IMR-90 (cell line): ENCODE results near the gene CHD2. TPM values are rescaled to one million over a fixed set of nuclear protein-coding genes. Genes with fewer than 3 reads are reported as not detected.

Source experiments
- ATAC-seq: fragments of 200-7000 bp; cut with Tn5 transposase; 2 replicates; pipeline ENCODE4 v1.9.1; 2020; ENCODE audit warnings: low read depth, mild to moderate bottlenecking, moderate library complexity
- BruUV-seq: library from RNA; stranded (reverse); fragments of 400-500 nt; replicated peaks from 2 replicates; lab custom pipeline; 2021; lab: Mats Ljungman, UMichigan
- CTCF ChIA-PET: fragments of 300-600 bp; formaldehyde crosslinking; extraction: SDS; loops from one replicate; lab custom pipeline; 2021; ENCODE audit warnings: antibody characterized with exemption; lab: Yijun Ruan, JAX
- POLR2A ChIA-PET: fragments of 300-600 bp; sonication (Branson Sonifier 250); formaldehyde crosslinking; loops from one replicate; lab custom pipeline; 2022; ENCODE audit warnings: antibody characterized with exemption; ENCODE audit not compliant: unreplicated experiment; lab: Charles Lee
- DNase-seq: peaks from one replicate; pipeline ENCODE4 v3.0.0; 2013
- H2AFZ ChIP-seq: replicated peaks from 2 replicates; pipeline ENCODE3; 2013; ENCODE audit warnings: low read length, mild to moderate bottlenecking; ENCODE audit not compliant: poor library complexity
- H2AK5ac ChIP-seq: 2 replicates; pipeline ENCODE4 v1.6.1; 2013; ENCODE audit warnings: low read depth, low read length, inconsistent platforms
- H2AK9ac ChIP-seq: replicated peaks from 2 replicates; pipeline ENCODE3; 2013; ENCODE audit warnings: mild to moderate bottlenecking, low read depth, low read length, moderate library complexity; ENCODE audit not compliant: poor library complexity
- H2BK120ac ChIP-seq: 2 replicates; pipeline ENCODE4 v1.6.1; 2013; ENCODE audit warnings: low read depth, low read length, inconsistent platforms
- H2BK15ac ChIP-seq: 3 replicates; pipeline ENCODE4 v1.6.1; 2013; ENCODE audit warnings: low read depth, low read length, inconsistent platforms
- H2BK20ac ChIP-seq: 2 replicates; pipeline ENCODE4 v1.6.1; 2013; ENCODE audit warnings: low read depth, mild to moderate bottlenecking, inconsistent platforms, low read length, moderate library complexity
- H2BK5ac ChIP-seq: 2 replicates; pipeline ENCODE4 v1.6.1; 2013; ENCODE audit warnings: mild to moderate bottlenecking, low read depth, low read length, inconsistent platforms; ENCODE audit not compliant: poor library complexity, severe bottlenecking
- H3K14ac ChIP-seq: replicated peaks from 2 replicates; pipeline ENCODE4 v1.6.1; 2013; ENCODE audit warnings: low read depth, low read length, inconsistent platforms
- H3K18ac ChIP-seq: 2 replicates; pipeline ENCODE4 v1.6.1; 2013; ENCODE audit warnings: low read depth, low read length, control low read depth
- H3K23ac ChIP-seq: 2 replicates; pipeline ENCODE4 v1.6.1; 2013; ENCODE audit warnings: low read depth, low read length, inconsistent platforms
- H3K27ac ChIP-seq: 2 replicates; pipeline ENCODE4 v1.5.1; 2013; ENCODE audit warnings: mild to moderate bottlenecking, control low read depth, low read length; ENCODE audit not compliant: insufficient read depth
- H3K27me3 ChIP-seq: 2 replicates; pipeline ENCODE4 v1.6.1; 2013; ENCODE audit warnings: low read length; ENCODE audit not compliant: control insufficient read depth, insufficient read depth
- H3K36me3 ChIP-seq: 2 replicates; pipeline ENCODE4 v1.6.1; 2013; ENCODE audit warnings: low read length, mixed read lengths; ENCODE audit not compliant: control insufficient read depth, insufficient read depth
- H3K4ac ChIP-seq: 2 replicates; pipeline ENCODE4 v1.6.1; 2013; ENCODE audit warnings: low read depth, low read length, inconsistent platforms
- H3K4me1 ChIP-seq: 2 replicates; pipeline ENCODE4 v1.6.1; 2013; ENCODE audit warnings: low read length, mixed read lengths; ENCODE audit not compliant: control insufficient read depth, insufficient read depth
- H3K4me2 ChIP-seq: 2 replicates; pipeline ENCODE4 v1.6.1; 2013; ENCODE audit warnings: low read depth, mild to moderate bottlenecking, control low read depth, low read length, moderate library complexity
- H3K4me3 ChIP-seq: 2 replicates; pipeline ENCODE4 v1.5.1; 2013; ENCODE audit warnings: low read depth, mild to moderate bottlenecking, control low read depth, low read length, moderate library complexity; ENCODE audit not compliant: insufficient read depth
- H3K56ac ChIP-seq: 2 replicates; pipeline ENCODE4 v1.6.1; 2013; ENCODE audit warnings: low read length, inconsistent platforms; ENCODE audit not compliant: insufficient read depth; ENCODE audit errors: extremely low read depth
- H3K79me1 ChIP-seq, 2 experiments: 2 replicates each; pipeline ENCODE4 v1.6.1; 2013; ENCODE audit warnings: low read length in 2 of 2, inconsistent platforms in 1 of 2, low read depth in 1 of 2
- H3K9ac ChIP-seq: 2 replicates; pipeline ENCODE4 v1.6.1; 2013; ENCODE audit warnings: low read depth, low read length, control low read depth
- H3K9me1 ChIP-seq: 2 replicates; pipeline ENCODE4 v1.6.1; 2013; ENCODE audit warnings: low read length, inconsistent platforms; ENCODE audit not compliant: insufficient read depth
- H3K9me3 ChIP-seq: 2 replicates; pipeline ENCODE4 v1.6.1; 2013; ENCODE audit warnings: low read length; ENCODE audit not compliant: control insufficient read depth, insufficient read depth
- H4K20me1 ChIP-seq: 2 replicates; pipeline ENCODE4 v1.6.1; 2013; ENCODE audit warnings: low read length, inconsistent platforms; ENCODE audit not compliant: insufficient read depth
- H4K5ac ChIP-seq: 2 replicates; pipeline ENCODE4 v1.6.1; 2013; ENCODE audit warnings: mild to moderate bottlenecking, low read depth, low read length, control low read depth
- H4K8ac ChIP-seq, 2 experiments: 2 replicates each; pipeline ENCODE4 v1.6.1; 2013; ENCODE audit warnings: low read depth in 2 of 2, low read length in 2 of 2, control low read depth in 1 of 2, inconsistent platforms in 1 of 2
- H4K91ac ChIP-seq: 2 replicates; pipeline ENCODE4 v1.6.1; 2013; ENCODE audit warnings: low read depth, low read length, inconsistent platforms; ENCODE audit not compliant: insufficient read depth
- WGBS, 2 experiments: methylation state at CpG; one replicate each; pipeline versions ENCODE4 v1.1.5 to v1.1.7; 2013; ENCODE audit warnings: missing lambda C conversion rate in 2 of 2; ENCODE audit not compliant: insufficient read length in 1 of 2; ENCODE audit errors: extremely low coverage in 2 of 2; 5-methylcytosine and 5-hydroxymethylcytosine counted together
- dilution Hi-C: fragments of 300-500 bp; cut with HindIII; formaldehyde crosslinking; loops from one replicate; pipeline ENCODE4 v1.14.3; 2018; ENCODE audit warnings: low sequenced_read_pairs; ENCODE audit not compliant: unreplicated experiment
- in situ Hi-C: fragments of 300-500 bp; cut with MboI; formaldehyde crosslinking; loops from 3 replicates; pipeline ENCODE4 v1.14.3; 2019; ENCODE audit warnings: low sequenced_read_pairs, inconsistent platforms, mixed read lengths
- intact Hi-C: fragments of 100-400 bp; cut with micrococcal nuclease; formaldehyde crosslinking; loops from 2 replicates; pipeline ENCODE4 v1.10.0; 2022
- microRNA-seq, 2 experiments: library from miRNA; stranded (forward) in 1 of 2; unstranded in 1 of 2; fragments of 10-50 nt in 1 of 2; fragments of <30 nt in 1 of 2; gene quantifications in 1 of 2; microRNA quantifications in 1 of 2; one replicate each; pipeline versions ENCODE3 to v1.1.0; 2013 to 2020; ENCODE audit not compliant: insufficient read depth in 1 of 2, insufficient read length in 1 of 2, unreplicated experiment in 1 of 2
- polyA plus RNA-seq, 3 experiments: library from polyadenylated mRNA; depleted of rRNA; stranded (reverse); fragments of >200 nt; gene quantifications; 2 replicates each; pipeline ENCODE4 v1.2.3, GENCODE V29; 2012; ENCODE audit warnings: low replicate concordance in 1 of 3
- total RNA-seq: library from RNA; depleted of rRNA; stranded (reverse); fragments of >200 nt; gene quantifications from 2 replicates; pipeline ENCODE4 v1.2.3, GENCODE V29; 2012; rRNA removed
- TF ChIP-seq, protein P1 (sequence below): conservative IDR thresholded peaks from 2 replicates; pipeline ENCODE4 v1.5.1; 2012; ENCODE audit warnings: mild to moderate bottlenecking, low read depth, low read length, improper control_type of control experiment

CHD2 gene
- total and polyA plus RNA-seq, 2 of the 4 experiments (the other 2 are of a cell fraction), result 44.9 to 64.7 TPM

DNA sequence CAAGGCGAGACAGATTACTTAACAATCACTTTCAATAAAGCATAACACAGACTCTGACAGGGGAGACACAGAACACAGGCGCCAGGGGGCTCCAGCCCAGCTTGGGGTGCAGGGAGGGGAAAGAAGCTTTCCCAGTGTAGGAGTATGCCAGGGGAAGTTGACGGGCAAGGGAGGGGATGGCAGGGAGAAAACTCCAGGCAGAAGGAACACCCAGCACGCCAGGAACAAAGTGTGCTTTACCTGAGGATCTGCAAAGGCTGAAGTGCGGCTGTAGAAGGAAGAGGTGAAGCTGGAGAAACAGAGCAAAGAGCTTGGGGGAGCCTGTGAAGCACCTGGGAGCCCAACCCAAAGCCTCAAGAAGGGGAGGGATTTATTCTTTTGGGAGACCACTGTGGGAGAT is 176.8 kb downstream of the CHD2 start:
- Histone ChIP-seq H2BK5ac (no peak overlapping the region), H3K9me1 (no peaks in the 10 kb centered on the region), H3K36me3 (no peaks in the 10 kb centered on the region), H3K4me2 (no peak overlapping the region), H3K4me1 (no peaks in the 10 kb centered on the region), H4K8ac (no peak overlapping the region), H3K56ac (no peak overlapping the region), H4K91ac (no peak overlapping the region), H3K4ac (no peak overlapping the region), H3K27me3 (peaks cover 40% of the 10 kb centered on the region), H3K23ac (no peak overlapping the region), H4K5ac (no peak overlapping the region), H3K27ac (no peak overlapping the region), H3K4me3 (no peak overlapping the region), H3K9me3 (no peaks in the 10 kb centered on the region), H2BK20ac (no peak overlapping the region), H2BK15ac (no peak overlapping the region), H2AK5ac (no peak overlapping the region), H2AK9ac (no peak overlapping the region), H2AFZ (no peak overlapping the region), H3K18ac (no peak overlapping the region), H3K9ac (no peak overlapping the region), H2BK120ac (no peak overlapping the region), H3K14ac (no peak overlapping the region), H3K79me1 (no peaks in the 10 kb centered on the region), H4K20me1 (no peaks in the 10 kb centered on the region)
- intact Hi-C loops, result no loop called here
- ATAC-seq, result no peak
- TF ChIP-seq, protein P1, sequence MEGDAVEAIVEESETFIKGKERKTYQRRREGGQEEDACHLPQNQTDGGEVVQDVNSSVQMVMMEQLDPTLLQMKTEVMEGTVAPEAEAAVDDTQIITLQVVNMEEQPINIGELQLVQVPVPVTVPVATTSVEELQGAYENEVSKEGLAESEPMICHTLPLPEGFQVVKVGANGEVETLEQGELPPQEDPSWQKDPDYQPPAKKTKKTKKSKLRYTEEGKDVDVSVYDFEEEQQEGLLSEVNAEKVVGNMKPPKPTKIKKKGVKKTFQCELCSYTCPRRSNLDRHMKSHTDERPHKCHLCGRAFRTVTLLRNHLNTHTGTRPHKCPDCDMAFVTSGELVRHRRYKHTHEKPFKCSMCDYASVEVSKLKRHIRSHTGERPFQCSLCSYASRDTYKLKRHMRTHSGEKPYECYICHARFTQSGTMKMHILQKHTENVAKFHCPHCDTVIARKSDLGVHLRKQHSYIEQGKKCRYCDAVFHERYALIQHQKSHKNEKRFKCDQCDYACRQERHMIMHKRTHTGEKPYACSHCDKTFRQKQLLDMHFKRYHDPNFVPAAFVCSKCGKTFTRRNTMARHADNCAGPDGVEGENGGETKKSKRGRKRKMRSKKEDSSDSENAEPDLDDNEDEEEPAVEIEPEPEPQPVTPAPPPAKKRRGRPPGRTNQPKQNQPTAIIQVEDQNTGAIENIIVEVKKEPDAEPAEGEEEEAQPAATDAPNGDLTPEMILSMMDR, result no peak
- WGBS, 2 experiments, result no CpG with 5 or more reads among the region's 5 CpGs
- in situ Hi-C loops, result no loop called here
- POLR2A ChIA-PET, result interaction anchor here (0.6 kb wide), 1 partner anchor 11 kb away, joined by 3 read pairs; no protein-coding TSS in a partner anchor
- DNase-seq, result no peak
- CTCF ChIA-PET, result interaction anchor here (1.2 kb wide), 1 partner anchor 11 kb away, joined by 3 read pairs; no protein-coding TSS in a partner anchor
- no TSS peak for BruUV-seq
- dilution Hi-C loops, result no loop called here

Small RNA genes lying within 50 kb of the gene (microRNA-seq; reads per million reads assigned to microRNA genes)
- 1.1 reads per million for gene MIR3175 (ENCODE audit: unreplicated experiment)

Other genes starting within 250 kb of the CHD2 start
- gene FAM174B, start 244.5 kb upstream of the CHD2 start, total RNA-seq, result 0.18 and 0.56 TPM in 2 replicates
- 0.56 and 0.99 TPM in 2 replicates for gene FAM174B, start 244.5 kb upstream of the CHD2 start, polyA plus RNA-seq (2012; rRNA removed)
- 0.18 TPM in 1 of 2 replicates, not detected in the other for gene RGMA, start 188.9 kb downstream of the CHD2 start, total RNA-seq
- 0.23 and 0.26 TPM in 2 replicates for gene RGMA, start 188.9 kb downstream of the CHD2 start, polyA plus RNA-seq (2012; rRNA removed)